GM12878 (cell line): Measurements from ENCODE around the gene RAP1GDS1. TPM values are rescaled to one million over a fixed set of nuclear protein-coding genes. Genes with fewer than 3 reads are reported as not detected.

Experiments used
- ATAC-seq: fragments of 200-7000 bp; cut with Tn5 transposase; 3 replicates; pipeline ENCODE4 v1.9.1; 2020; ENCODE audit warnings: mild to moderate bottlenecking, moderate library complexity
- BruUV-seq: library from RNA; stranded (reverse); fragments of 400-500 nt; replicated peaks from 2 replicates; lab custom pipeline; 2021; lab: Mats Ljungman, UMichigan
- CTCF ChIA-PET: fragments of 300-600 bp; sonication (Branson Sonifier 250); formaldehyde crosslinking; extraction: SDS; loops from one replicate; lab custom pipeline; 2021; ENCODE audit warnings: inconsistent platforms; lab: Yijun Ruan, JAX
- POLR2A ChIA-PET: fragments of 350-600 bp; formaldehyde crosslinking; extraction: SDS; loops from one replicate; lab custom pipeline; 2021; ENCODE audit warnings: inconsistent platforms; lab: Charles Lee
- RAD21 ChIA-PET: fragments of 300-600 bp; sonication (Branson Sonifier 250); formaldehyde crosslinking; loops from one replicate; lab custom pipeline; 2023; ENCODE audit warnings: antibody characterized with exemption; ENCODE audit not compliant: unreplicated experiment; lab: Charles Lee
- SMC1A ChIA-PET: fragments of 300-600 bp; sonication (Branson Sonifier 250); formaldehyde crosslinking; loops from one replicate; lab custom pipeline; 2023; ENCODE audit not compliant: unreplicated experiment, uncharacterized antibody; lab: Charles Lee
- DNase-seq: peaks from one replicate; pipeline ENCODE4 v3.0.0-alpha.2; 2011; ENCODE audit warnings: low read depth, low spot score
- FAIRE-seq: peaks from 3 replicates; lab custom pipeline; 2011; peaks lifted over from hg19 to GRCh38; lab: Jason Lieb, UNC
- H2AFZ ChIP-seq: 2 replicates; pipeline ENCODE4 v1.6.0; 2011; ENCODE audit warnings: low read depth, low read length, control low read depth; ENCODE audit not compliant: control insufficient read depth
- H3K27ac ChIP-seq: 2 replicates; pipeline ENCODE4 v1.5.1; 2011; ENCODE audit warnings: control low read depth; ENCODE audit not compliant: control insufficient read depth, insufficient read depth
- H3K27me3 ChIP-seq, 2 experiments: replicated peaks in 1 of 2; 2 replicates each; pipeline versions ENCODE4 v1.6.0 to v1.6.1; 2011; ENCODE audit warnings: low read length in 1 of 2; ENCODE audit not compliant: control insufficient read depth in 2 of 2, insufficient read depth in 2 of 2
- H3K36me3 ChIP-seq, 2 experiments: 2 replicates each; pipeline ENCODE4 v1.5.1; 2011; ENCODE audit warnings: low read length in 1 of 2; ENCODE audit not compliant: control insufficient read depth in 2 of 2, insufficient read depth in 2 of 2
- H3K4me1 ChIP-seq: 2 replicates; pipeline ENCODE4 v1.6.1; 2011; ENCODE audit warnings: mild to moderate bottlenecking, low read length, moderate library complexity, mixed read lengths; ENCODE audit not compliant: control insufficient read depth, insufficient read depth
- H3K4me2 ChIP-seq: 2 replicates; pipeline ENCODE4 v1.6.0; 2011; ENCODE audit warnings: control low read depth; ENCODE audit not compliant: control insufficient read depth, insufficient read depth
- H3K4me3 ChIP-seq: fragments of 200-600 bp; sonication (generic); 2 replicates; pipeline ENCODE4 v1.5.1; 2016
- H3K79me2 ChIP-seq: 2 replicates; pipeline ENCODE4 v1.6.0; 2011; ENCODE audit warnings: low read length; ENCODE audit not compliant: control insufficient read depth, insufficient read depth
- H3K9ac ChIP-seq: 2 replicates; pipeline ENCODE4 v1.8.0; 2011; ENCODE audit warnings: low read length, control low read depth, mixed read lengths; ENCODE audit not compliant: control insufficient read depth, insufficient read depth
- H3K9me3 ChIP-seq: replicated peaks from 3 replicates; pipeline ENCODE4 v1.5.1; 2011; ENCODE audit warnings: mild to moderate bottlenecking, low read length; ENCODE audit not compliant: control insufficient read depth, insufficient read depth
- H4K20me1 ChIP-seq: 2 replicates; pipeline ENCODE4 v1.6.0; 2011; ENCODE audit not compliant: control insufficient read depth, insufficient read depth
- BCL11A ChIP-seq: IDR thresholded peaks from 2 replicates; pipeline ENCODE4 v1.6.1; 2011; ENCODE audit warnings: low read depth, low read length
- BRCA1 ChIP-seq: IDR thresholded peaks from 2 replicates; pipeline ENCODE4 v1.6.1; 2011; ENCODE audit warnings: low read depth, low read length, improper control_type of control experiment
- CREB1 ChIP-seq: IDR thresholded peaks from 2 replicates; pipeline ENCODE4 v1.6.1; 2012; ENCODE audit warnings: low read depth, mild to moderate bottlenecking, inconsistent platforms
- FOXK2 ChIP-seq: fragments of 450-650 bp; IDR thresholded peaks from 2 replicates; pipeline ENCODE4 v1.6.1; 2017; ENCODE audit warnings: mild to moderate bottlenecking, moderate library complexity
- GABPA ChIP-seq: IDR thresholded peaks from 2 replicates; pipeline ENCODE4 v1.6.1; 2014; ENCODE audit warnings: antibody characterized with exemption, low read depth, mild to moderate bottlenecking, inconsistent platforms
- HDAC6 ChIP-seq: fragments of 200-600 bp; sonication (generic); IDR thresholded peaks from one replicate; pipeline ENCODE4 v1.8.0; 2017; ENCODE audit warnings: antibody characterized with exemption; ENCODE audit not compliant: unreplicated experiment
- MEF2A ChIP-seq: IDR thresholded peaks from 2 replicates; pipeline ENCODE4 v1.6.1; 2011; ENCODE audit warnings: low read depth, mild to moderate bottlenecking, low read length, moderate library complexity; ENCODE audit not compliant: insufficient read depth
- SP1 ChIP-seq: IDR thresholded peaks from one replicate; pipeline ENCODE4 v1.6.1; 2011; ENCODE audit warnings: low read depth, low read length
- TCF12 ChIP-seq: IDR thresholded peaks from 2 replicates; pipeline ENCODE4 v1.6.1; 2011; ENCODE audit warnings: low read depth, mild to moderate bottlenecking, low read length
- WRNIP1 ChIP-seq: IDR thresholded peaks from 2 replicates; pipeline ENCODE4 v1.6.1; 2011; ENCODE audit warnings: low read depth, low read length, improper control_type of control experiment, borderline replicate concordance
- ZNF24 ChIP-seq: fragments of 450-650 bp; IDR thresholded peaks from 2 replicates; pipeline ENCODE4 v1.6.1; 2017; ENCODE audit warnings: antibody characterized with exemption, mild to moderate bottlenecking
- ZNF274 ChIP-seq: IDR thresholded peaks from one replicate; pipeline ENCODE4 v1.8.0; 2011; ENCODE audit not compliant: insufficient read length, insufficient read depth
- ZNF622 ChIP-seq: fragments of 450-650 bp; IDR thresholded peaks from 2 replicates; pipeline ENCODE4 v1.6.1; 2017; ENCODE audit warnings: mild to moderate bottlenecking, inconsistent platforms
- ZZZ3 ChIP-seq: IDR thresholded peaks from 2 replicates; pipeline ENCODE4 v1.6.1; 2011; ENCODE audit warnings: low read depth; ENCODE audit not compliant: control insufficient read depth, insufficient read length
- WGBS: methylation state at CpG from one replicate; pipeline ENCODE4 v1.1.6; 2016; ENCODE audit warnings: low lambda C conversion rate; ENCODE audit not compliant: insufficient replicate concordance, insufficient coverage; ENCODE audit errors: missing lambda C conversion rate; 5-methylcytosine and 5-hydroxymethylcytosine counted together
- in situ Hi-C: fragments of 300-500 bp; cut with MboI; formaldehyde crosslinking; loops from 9 replicates; pipeline ENCODE4 v1.14.3; 2018; ENCODE audit warnings: mixed read lengths
- intact Hi-C: fragments of 100-400 bp; cut with micrococcal nuclease; formaldehyde crosslinking; loops from one replicate; pipeline ENCODE4 v1.14.2; 2022; ENCODE audit not compliant: unreplicated experiment
- polyA plus RNA-seq, 11 experiments: library from polyadenylated mRNA; depleted of rRNA in 4 of 11; unstranded in 6 of 11; stranded (reverse) in 5 of 11; fragments of >200 nt; fragmentation: Nextera tagmentation in 4 of 11; fragmentation: Illumina TruSeq in 1 of 11; extraction: Ambion mirVana in 4 of 11; extraction: Trizol in 1 of 11; gene quantifications; 1 replicate in 1 of 11; 2 replicates in 10 of 11; pipeline versions ENCODE4 v1.2.1 to v1.2.3, GENCODE V29; 2011 to 2016; ENCODE audit warnings: inconsistent platforms in 2 of 11, missing spikeins in 2 of 11, low read depth in 1 of 11
- total RNA-seq, 4 experiments: library from RNA; depleted of rRNA in 3 of 4; stranded (reverse); fragments of >200 nt in 3 of 4; fragmentation: Illumina TruSeq in 1 of 4; extraction: Trizol in 1 of 4; gene quantifications; 2 replicates each; pipeline versions ENCODE4 v1.2.1 to v1.2.3, GENCODE V29; 2013 to 2021
- TF ChIP-seq, protein P1 (sequence below): fragments of 450-650 bp; IDR thresholded peaks from 2 replicates; pipeline ENCODE4 v1.6.1; 2017; ENCODE audit warnings: mild to moderate bottlenecking, low read depth, inconsistent platforms; ENCODE audit not compliant: poor library complexity, severe bottlenecking
- TF ChIP-seq, protein P2 (sequence below): IDR thresholded peaks from 2 replicates; pipeline ENCODE4 v1.6.1; 2012; ENCODE audit warnings: improper control_type of control experiment, low read depth, low read length; ENCODE audit not compliant: insufficient replicate concordance

RAP1GDS1 gene
- total and polyA plus RNA-seq, 10 of the 15 experiments (the other 5 are each of a cell fraction or from before 2014, with no cell fraction given), result 12.0 to 30.5 (median 20.7) TPM

GRCh38 chr4:98482847-98483806, 221.9 kb downstream of the RAP1GDS1 start:
- ChIA-PET CTCF (interaction anchor here (0.7 to 4.0 kb wide), 9 partner anchors 12 to 922 kb away, joined by 3 to 25 read pairs (median 4); partner anchors contain the start of gene METAP1), RAD21 (interaction anchor here (0.7 to 2.7 kb wide), 12 partner anchors 12 to 573 kb away, joined by 3 to 10 read pairs (median 3); partner anchors contain the start of genes METAP1, RAP1GDS1 and TSPAN5), SMC1A (interaction anchor here (0.7 to 4.7 kb wide), 23 partner anchors 9 to 179 kb away, joined by 3 to 37 read pairs (median 4); no protein-coding TSS in a partner anchor), POLR2A (interaction anchor here (1.1 to 1.6 kb wide), 4 partner anchors 9 to 26 kb away, joined by 3 to 5 read pairs (median 3); no protein-coding TSS in a partner anchor)
- no peak overlapping the region; the same call in 1 of the 2 replicates for H3K4me3 ChIP-seq
- H3K9ac ChIP-seq, result no peak overlapping the region
- BruUV-seq, result no TSS peak
- peak overlapping the region; percentile 51 for H3K4me2 ChIP-seq
- no peaks in the 10 kb centered on the region for H4K20me1 ChIP-seq
- no peaks in the 10 kb centered on the region for H3K27me3 ChIP-seq
- no peaks in the 10 kb centered on the region for H3K79me2 ChIP-seq
- in situ Hi-C loops (no loop called here), intact Hi-C loops (loop anchor here (5.0 kb wide), 2 partner anchors 119 to 179 kb away; no protein-coding TSS in a partner anchor)
- FAIRE-seq (peak; percentile 81), DNase-seq (peak; percentile 56), ATAC-seq (peak; percentile 90)
- H3K9me3 ChIP-seq, result no peaks in the 10 kb centered on the region
- peaks cover 9% of the 10 kb centered on the region for H3K4me1 ChIP-seq
- no peaks in the 10 kb centered on the region for H3K36me3 ChIP-seq
- 16% methylated on average over 10 of the region's 10 CpGs for WGBS
- peak overlapping the region; percentile 64 for H2AFZ ChIP-seq
- no peak overlapping the region for H3K27ac ChIP-seq
- TF ChIP-seq, protein P1, sequence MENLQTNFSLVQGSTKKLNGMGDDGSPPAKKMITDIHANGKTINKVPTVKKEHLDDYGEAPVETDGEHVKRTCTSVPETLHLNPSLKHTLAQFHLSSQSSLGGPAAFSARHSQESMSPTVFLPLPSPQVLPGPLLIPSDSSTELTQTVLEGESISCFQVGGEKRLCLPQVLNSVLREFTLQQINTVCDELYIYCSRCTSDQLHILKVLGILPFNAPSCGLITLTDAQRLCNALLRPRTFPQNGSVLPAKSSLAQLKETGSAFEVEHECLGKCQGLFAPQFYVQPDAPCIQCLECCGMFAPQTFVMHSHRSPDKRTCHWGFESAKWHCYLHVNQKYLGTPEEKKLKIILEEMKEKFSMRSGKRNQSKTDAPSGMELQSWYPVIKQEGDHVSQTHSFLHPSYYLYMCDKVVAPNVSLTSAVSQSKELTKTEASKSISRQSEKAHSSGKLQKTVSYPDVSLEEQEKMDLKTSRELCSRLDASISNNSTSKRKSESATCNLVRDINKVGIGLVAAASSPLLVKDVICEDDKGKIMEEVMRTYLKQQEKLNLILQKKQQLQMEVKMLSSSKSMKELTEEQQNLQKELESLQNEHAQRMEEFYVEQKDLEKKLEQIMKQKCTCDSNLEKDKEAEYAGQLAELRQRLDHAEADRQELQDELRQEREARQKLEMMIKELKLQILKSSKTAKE, result peak; percentile 26
- no peak for TF ChIP-seq HDAC6
- no peak for TF ChIP-seq BRCA1
- peak; percentile 77; the same call in 1 of the 2 replicates for TF ChIP-seq BCL11A
- TF ChIP-seq TCF12, result no peak
- peak; percentile 92 for TF ChIP-seq MEF2A
- no peak for TF ChIP-seq ZNF274
- TF ChIP-seq FOXK2, result no peak
- TF ChIP-seq, protein P2, sequence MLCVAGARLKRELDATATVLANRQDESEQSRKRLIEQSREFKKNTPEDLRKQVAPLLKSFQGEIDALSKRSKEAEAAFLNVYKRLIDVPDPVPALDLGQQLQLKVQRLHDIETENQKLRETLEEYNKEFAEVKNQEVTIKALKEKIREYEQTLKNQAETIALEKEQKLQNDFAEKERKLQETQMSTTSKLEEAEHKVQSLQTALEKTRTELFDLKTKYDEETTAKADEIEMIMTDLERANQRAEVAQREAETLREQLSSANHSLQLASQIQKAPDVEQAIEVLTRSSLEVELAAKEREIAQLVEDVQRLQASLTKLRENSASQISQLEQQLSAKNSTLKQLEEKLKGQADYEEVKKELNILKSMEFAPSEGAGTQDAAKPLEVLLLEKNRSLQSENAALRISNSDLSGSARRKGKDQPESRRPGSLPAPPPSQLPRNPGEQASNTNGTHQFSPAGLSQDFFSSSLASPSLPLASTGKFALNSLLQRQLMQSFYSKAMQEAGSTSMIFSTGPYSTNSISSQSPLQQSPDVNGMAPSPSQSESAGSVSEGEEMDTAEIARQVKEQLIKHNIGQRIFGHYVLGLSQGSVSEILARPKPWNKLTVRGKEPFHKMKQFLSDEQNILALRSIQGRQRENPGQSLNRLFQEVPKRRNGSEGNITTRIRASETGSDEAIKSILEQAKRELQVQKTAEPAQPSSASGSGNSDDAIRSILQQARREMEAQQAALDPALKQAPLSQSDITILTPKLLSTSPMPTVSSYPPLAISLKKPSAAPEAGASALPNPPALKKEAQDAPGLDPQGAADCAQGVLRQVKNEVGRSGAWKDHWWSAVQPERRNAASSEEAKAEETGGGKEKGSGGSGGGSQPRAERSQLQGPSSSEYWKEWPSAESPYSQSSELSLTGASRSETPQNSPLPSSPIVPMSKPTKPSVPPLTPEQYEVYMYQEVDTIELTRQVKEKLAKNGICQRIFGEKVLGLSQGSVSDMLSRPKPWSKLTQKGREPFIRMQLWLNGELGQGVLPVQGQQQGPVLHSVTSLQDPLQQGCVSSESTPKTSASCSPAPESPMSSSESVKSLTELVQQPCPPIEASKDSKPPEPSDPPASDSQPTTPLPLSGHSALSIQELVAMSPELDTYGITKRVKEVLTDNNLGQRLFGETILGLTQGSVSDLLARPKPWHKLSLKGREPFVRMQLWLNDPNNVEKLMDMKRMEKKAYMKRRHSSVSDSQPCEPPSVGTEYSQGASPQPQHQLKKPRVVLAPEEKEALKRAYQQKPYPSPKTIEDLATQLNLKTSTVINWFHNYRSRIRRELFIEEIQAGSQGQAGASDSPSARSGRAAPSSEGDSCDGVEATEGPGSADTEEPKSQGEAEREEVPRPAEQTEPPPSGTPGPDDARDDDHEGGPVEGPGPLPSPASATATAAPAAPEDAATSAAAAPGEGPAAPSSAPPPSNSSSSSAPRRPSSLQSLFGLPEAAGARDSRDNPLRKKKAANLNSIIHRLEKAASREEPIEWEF, result peak; percentile 48
- TF ChIP-seq ZZZ3, result no peak
- no peak for TF ChIP-seq ZNF24
- TF ChIP-seq CREB1, result no peak
- no peak for TF ChIP-seq ZNF622
- 0 out of 2 replicates have a peak, but pooled peaks have one; percentile 28 for TF ChIP-seq GABPA
- peak; percentile 56 for TF ChIP-seq SP1
- TF ChIP-seq WRNIP1, result no peak
